ENCODE measurements around the gene PCNX1. TPM values are rescaled to one million over a fixed set of nuclear protein-coding genes. Genes with fewer than 3 reads are reported as not detected.

Gene PCNX1
- total RNA-seq, 1 donor = 51.0 TPM

- Histone ChIP-seq H3K4me2 (ENCODE audit: insufficient read depth, low read length) (no peak overlapping the region), H2AFZ (ENCODE audit: low read length) (no peak overlapping the region), H3K27ac (ENCODE audit: low read depth, low read length) (no peak overlapping the region), H3K4me1 (ENCODE audit: insufficient read depth, low read length) (no peaks in the 10 kb centered on the region), H3K9me3 (ENCODE audit: low read depth, low read length) (no peaks in the 10 kb centered on the region), H3K36me3 (ENCODE audit: insufficient read depth, low read length) (peaks cover 6% of the 10 kb centered on the region), H4K20me1 (ENCODE audit: insufficient read depth, low read length) (no peaks in the 10 kb centered on the region), H3K27me3 (ENCODE audit: insufficient read depth, low read length) (no peaks in the 10 kb centered on the region), H3K79me2 (ENCODE audit: insufficient read depth, low read length) (no peaks in the 10 kb centered on the region), H3K4me3 (ENCODE audit: insufficient read depth, low read length) (no peak overlapping the region)
- DNase-seq (ENCODE audit: insufficient read length, low spot score, missing footprints) = no peak
- no peak for TF ChIP-seq CTCF (IDR thresholded peaks at IDR 0.05; ENCODE audit: extremely low read depth, low read depth, low read length)
These were observed 88.0 kb downstream of the PCNX1 start for GRCh38 chr14:70995211-70995610.

GRCh38 chr14:70995671-70996070 is 88.4 kb downstream of the PCNX1 start:
- Histone ChIP-seq H3K36me3 (ENCODE audit: insufficient read depth, low read length) (peaks cover 6% of the 10 kb centered on the region), H3K4me3 (ENCODE audit: insufficient read depth, low read length) (no peak overlapping the region), H2AFZ (ENCODE audit: low read length) (no peak overlapping the region), H3K27me3 (ENCODE audit: insufficient read depth, low read length) (no peaks in the 10 kb centered on the region), H4K20me1 (ENCODE audit: insufficient read depth, low read length) (no peaks in the 10 kb centered on the region), H3K9me3 (ENCODE audit: low read depth, low read length) (no peaks in the 10 kb centered on the region), H3K27ac (ENCODE audit: low read depth, low read length) (no peak overlapping the region), H3K4me1 (ENCODE audit: insufficient read depth, low read length) (no peaks in the 10 kb centered on the region), H3K79me2 (ENCODE audit: insufficient read depth, low read length) (no peaks in the 10 kb centered on the region), H3K4me2 (ENCODE audit: insufficient read depth, low read length) (no peak overlapping the region)
- no peak for TF ChIP-seq CTCF (IDR thresholded peaks at IDR 0.05; ENCODE audit: extremely low read depth, low read depth, low read length)
- no peak for DNase-seq (ENCODE audit: insufficient read length, low spot score, missing footprints)

GRCh38 chr14:70999117-70999516 is 91.9 kb downstream of the PCNX1 start:
- no peak for DNase-seq (ENCODE audit: insufficient read length, low spot score, missing footprints)

GRCh38 chr14:71000091-71000490 is 92.8 kb downstream of the PCNX1 start:
- TF ChIP-seq CTCF (IDR thresholded peaks at IDR 0.05; ENCODE audit: extremely low read depth, low read depth, low read length) = no peak
- no peak overlapping the region for H3K4me3 ChIP-seq (ENCODE audit: insufficient read depth, low read length)

More at GRCh38 chr14:70999117-70999516, 91.9 kb downstream of the PCNX1 start:
- H2AFZ ChIP-seq (ENCODE audit: low read length) = no peak overlapping the region
- no peaks in the 10 kb centered on the region for H3K27me3 ChIP-seq (ENCODE audit: insufficient read depth, low read length)
- no peak overlapping the region for H3K4me3 ChIP-seq (ENCODE audit: insufficient read depth, low read length)
- H3K79me2 ChIP-seq (ENCODE audit: insufficient read depth, low read length) = peaks cover 2% of the 10 kb centered on the region
- no peak overlapping the region for H3K4me2 ChIP-seq (ENCODE audit: insufficient read depth, low read length)
- H3K9me3 ChIP-seq (ENCODE audit: low read depth, low read length) = no peaks in the 10 kb centered on the region
- peaks cover 5% of the 10 kb centered on the region for H3K4me1 ChIP-seq (ENCODE audit: insufficient read depth, low read length)
- no peak overlapping the region for H3K27ac ChIP-seq (ENCODE audit: low read depth, low read length)
- H3K36me3 ChIP-seq (ENCODE audit: insufficient read depth, low read length) = peaks cover 6% of the 10 kb centered on the region
- TF ChIP-seq CTCF (IDR thresholded peaks at IDR 0.05; ENCODE audit: extremely low read depth, low read depth, low read length) = no peak
- H4K20me1 ChIP-seq (ENCODE audit: insufficient read depth, low read length) = peaks cover 1% of the 10 kb centered on the region

More at GRCh38 chr14:71000091-71000490, 92.8 kb downstream of the PCNX1 start:
- Histone ChIP-seq H3K9me3 (ENCODE audit: low read depth, low read length) (no peaks in the 10 kb centered on the region), H3K27me3 (ENCODE audit: insufficient read depth, low read length) (no peaks in the 10 kb centered on the region), H3K36me3 (ENCODE audit: insufficient read depth, low read length) (peaks cover 6% of the 10 kb centered on the region), H4K20me1 (ENCODE audit: insufficient read depth, low read length) (peaks cover 6% of the 10 kb centered on the region), H3K4me2 (ENCODE audit: insufficient read depth, low read length) (no peak overlapping the region), H2AFZ (ENCODE audit: low read length) (no peak overlapping the region), H3K27ac (ENCODE audit: low read depth, low read length) (no peak overlapping the region), H3K79me2 (ENCODE audit: insufficient read depth, low read length) (peaks cover 2% of the 10 kb centered on the region), H3K4me1 (ENCODE audit: insufficient read depth, low read length) (peaks cover 15% of the 10 kb centered on the region)
- no peak for DNase-seq (ENCODE audit: insufficient read length, low spot score, missing footprints)
